ENCODE results near the gene IL31RA.

DNA sequence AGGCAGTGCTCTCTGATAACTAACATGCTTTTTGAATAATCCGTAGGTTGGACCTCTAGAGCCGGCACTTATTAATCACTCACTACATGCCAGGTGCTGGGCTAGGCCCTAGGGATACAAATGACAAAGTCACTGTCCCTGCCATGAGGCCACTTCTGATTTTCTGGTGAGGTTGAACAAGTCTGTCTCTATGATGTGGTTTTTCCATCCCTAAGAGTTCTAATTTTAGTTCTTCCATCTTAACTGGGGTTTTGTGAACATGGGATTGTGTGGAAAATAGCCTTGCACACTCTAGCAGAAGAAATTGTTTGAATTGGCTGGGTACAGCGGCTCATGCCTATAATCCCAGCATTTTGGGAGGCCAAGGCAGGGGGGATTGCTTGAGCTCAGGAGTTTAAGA, 64.6 kb downstream of the IL31RA start:
- no peak for TF ChIP-seq CTCF (IDR thresholded peaks at IDR 0.05; ENCODE audit: low read length)
- no peak for TF ChIP-seq EZH2phosphoT487 (IDR thresholded peaks at IDR 0.05; ENCODE audit: low read length)

Measured in MM.1S (cell line).